ENCODE data around the gene MEA1.

MEA1 gene

DNA sequence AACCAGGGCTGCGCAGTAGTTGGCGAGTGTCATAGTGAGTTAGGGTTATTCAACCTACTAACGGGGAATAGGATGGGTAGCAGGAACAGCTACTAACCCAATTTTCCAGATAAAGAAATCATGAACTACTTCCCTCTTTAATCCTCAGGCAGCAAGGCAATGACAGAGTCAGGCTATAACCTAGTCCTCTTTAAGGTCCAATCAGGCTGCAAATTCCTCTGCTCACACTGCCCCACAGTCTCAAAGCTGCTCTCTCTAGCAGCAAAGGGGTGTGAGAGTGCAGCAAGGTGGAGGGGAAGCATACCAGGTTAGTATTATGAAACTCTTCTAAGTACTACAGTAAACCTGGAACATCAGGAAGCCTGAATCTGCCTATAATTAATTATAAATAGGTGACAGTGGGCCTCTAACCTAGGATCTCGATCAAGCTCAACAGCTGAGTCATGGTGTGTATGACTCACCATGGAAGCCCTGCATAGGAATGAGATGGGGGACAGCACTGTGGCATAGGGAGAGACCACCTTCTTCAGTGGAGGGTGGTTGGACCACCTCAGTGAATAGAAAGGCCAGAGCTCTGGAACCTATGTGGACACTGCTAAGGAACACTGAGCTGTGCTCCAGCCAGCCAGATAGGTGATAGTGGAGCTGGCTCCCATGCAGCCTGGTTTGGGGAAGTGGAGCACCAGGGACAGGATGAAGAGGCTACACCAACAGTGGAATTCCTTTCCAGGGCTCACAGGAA lies 42.7 kb downstream of the MEA1 start:
- DNase-seq (ENCODE audit: low spot score) = no peak

DNA sequence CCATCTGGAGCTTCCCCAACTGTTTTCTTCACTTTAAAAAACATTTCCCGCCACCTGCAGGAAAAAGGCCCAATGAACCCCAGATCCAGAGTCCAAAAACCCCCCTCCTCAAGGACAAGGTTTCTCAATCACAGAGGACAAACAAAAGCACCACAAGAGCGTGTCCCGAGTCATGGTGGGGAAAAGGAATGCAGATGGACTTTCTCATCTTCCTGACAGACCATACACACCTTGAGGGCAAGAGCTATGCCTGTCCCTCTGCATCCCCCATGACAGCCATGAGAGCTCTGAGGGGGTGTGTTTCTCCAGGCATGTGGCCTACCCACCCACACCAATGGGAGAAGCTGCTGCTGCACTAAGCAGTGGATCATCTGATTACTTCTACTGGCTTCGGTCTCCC lies 43.8 kb downstream of the MEA1 start:
- DNase-seq (ENCODE audit: low spot score) = no peak

DNA sequence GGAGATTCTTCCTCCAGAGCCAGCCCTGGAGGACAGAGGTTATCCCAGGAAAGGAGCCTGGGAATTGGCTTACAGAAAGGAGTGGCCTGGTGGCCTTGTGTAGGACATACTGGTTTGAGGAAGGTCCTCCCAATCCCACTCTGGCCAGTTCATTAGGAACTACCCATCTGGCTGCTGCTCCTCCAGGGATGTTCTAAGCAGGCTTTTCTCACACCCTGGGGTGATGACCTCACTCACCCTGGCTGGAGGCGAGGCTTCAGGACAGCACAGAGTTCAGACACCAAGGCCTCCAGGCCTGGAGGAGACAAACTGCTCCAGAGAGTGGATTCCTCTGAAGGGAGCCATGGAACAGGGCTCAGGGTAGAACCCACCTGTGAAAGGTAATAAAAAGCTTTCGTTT lies 44.3 kb downstream of the MEA1 start:
- no peak for DNase-seq (ENCODE audit: low spot score)

DNA sequence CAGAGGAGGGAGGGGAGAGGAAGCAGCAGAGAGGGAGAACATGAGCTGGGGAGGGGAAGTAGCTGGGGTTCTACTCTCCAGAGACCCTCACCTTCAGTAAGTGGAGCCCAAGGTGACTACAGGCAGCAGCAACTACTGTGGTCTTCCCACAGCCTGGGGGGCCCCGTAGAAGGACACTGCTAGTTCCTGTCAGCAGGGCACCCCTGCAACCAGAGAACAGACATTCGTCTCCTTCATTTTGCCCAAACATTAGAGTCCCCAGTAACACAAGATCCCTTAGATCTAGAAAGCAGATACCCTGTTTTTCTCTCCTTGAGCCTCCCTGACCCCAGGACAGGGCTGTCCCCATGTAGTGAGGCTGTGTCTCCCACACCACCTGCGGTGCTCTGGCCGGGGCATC lies 45.0 kb downstream of the MEA1 start:
- DNase-seq (ENCODE audit: low spot score) = no peak

DNA sequence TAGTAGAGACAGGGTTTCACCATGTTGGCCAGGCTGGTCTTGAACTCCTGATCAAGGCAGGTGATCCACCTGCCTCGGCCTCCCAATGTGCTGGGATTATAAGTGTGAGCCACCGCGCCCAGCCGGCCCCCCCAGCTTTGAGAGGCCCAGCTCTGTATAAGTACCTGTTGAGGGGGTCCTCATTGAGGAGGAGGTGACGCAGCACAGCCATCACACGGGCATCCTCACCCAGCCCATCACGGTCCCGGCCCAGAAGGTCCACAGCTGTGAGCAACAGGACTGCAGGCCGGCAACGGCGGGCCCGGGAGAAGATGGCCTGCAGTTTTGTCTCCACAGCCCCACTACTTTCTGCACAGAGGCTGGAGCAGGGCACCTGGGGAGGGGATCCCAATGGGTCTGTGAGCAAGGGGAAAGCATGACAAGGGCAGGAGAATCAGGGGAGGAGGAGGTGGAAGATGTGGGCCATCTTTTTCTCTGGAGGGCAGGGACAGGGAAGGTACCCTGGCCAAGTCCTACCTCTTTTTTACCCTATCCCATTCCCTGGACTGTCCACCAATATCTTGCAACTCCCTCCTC lies 45.5 kb downstream of the MEA1 start:
- DNase-seq (ENCODE audit: low spot score) = no peak

DNA sequence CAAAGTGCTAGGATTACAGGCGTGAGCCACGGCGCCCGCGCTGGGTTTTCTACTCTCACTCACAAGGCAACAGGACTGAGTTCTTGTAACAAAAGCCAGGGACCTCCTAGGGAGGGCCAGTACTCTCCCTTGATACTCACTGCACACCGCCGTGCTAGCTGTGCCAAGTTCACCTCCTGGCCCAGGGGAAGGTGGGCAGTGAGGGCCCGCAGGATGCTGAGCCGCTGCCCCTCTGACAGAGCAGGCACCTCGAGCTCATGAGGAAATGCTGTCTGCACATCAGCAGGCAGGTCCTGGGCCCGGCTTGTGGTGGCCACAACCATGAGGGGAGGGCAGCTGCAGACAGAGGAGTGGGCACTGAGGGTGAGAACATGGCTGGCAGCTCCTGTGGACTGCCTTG lies 46.5 kb downstream of the MEA1 start:
- no peak for DNase-seq (ENCODE audit: low spot score)

DNA sequence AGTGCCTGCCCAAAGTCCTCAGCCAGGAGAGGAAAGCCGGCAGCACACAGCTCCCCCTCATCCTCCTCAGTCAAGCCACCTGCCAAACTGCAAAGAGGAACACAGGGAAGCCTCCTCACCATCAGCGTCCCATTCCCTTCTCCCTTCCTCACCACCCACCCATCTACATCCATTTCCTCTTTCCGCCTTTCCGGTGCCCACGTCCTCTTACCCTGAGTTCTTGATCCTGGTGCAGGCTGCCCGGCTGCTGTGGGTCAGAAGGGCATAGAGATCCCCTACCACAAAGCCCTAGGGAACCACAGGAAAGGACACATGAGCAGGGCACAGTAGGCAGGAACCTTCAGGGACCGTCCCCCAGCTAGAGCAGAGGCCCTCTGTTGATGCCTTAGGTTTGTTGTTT lies 47.2 kb downstream of the MEA1 start:
- DNase-seq (ENCODE audit: low spot score) = no peak

GRCh38 chr6:42963855-42964605 lies 49.7 kb downstream of the MEA1 start:
- DNase-seq (ENCODE audit: low spot score) = peak; percentile 66

DNA sequence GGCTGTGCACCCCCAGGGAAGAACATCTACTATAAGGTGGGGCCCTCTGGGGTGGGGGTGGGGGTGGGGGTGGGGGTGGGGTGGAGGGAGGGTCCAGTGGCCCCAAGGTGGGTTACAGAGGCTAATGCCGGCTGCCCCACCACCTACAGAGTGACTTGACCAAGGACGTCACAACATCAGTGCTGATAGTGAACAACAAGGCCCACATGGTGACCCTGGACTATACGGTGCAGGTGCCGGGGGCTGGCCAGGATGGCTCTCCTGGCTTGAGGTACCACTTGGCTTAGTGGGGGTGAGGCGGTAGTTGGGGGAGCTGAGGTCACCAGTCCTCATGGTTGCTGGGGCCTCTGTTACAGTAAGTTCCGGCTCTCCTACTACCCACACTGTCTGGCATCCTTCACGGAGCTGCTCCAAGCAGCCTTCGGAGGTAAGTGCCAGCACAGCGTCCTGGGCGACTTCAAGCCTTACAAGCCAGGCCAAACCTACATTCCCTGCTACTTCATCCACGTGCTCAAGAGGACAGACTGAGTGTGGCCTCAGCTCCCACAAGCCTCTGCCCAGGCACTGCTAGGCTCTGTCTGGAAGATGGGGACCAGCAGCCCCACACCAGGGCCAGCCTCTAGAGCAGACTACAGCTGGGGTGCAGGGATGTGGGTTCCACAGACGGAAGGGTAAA lies 50.4 kb downstream of the MEA1 start:
- no peak for DNase-seq (ENCODE audit: low spot score)

DNA sequence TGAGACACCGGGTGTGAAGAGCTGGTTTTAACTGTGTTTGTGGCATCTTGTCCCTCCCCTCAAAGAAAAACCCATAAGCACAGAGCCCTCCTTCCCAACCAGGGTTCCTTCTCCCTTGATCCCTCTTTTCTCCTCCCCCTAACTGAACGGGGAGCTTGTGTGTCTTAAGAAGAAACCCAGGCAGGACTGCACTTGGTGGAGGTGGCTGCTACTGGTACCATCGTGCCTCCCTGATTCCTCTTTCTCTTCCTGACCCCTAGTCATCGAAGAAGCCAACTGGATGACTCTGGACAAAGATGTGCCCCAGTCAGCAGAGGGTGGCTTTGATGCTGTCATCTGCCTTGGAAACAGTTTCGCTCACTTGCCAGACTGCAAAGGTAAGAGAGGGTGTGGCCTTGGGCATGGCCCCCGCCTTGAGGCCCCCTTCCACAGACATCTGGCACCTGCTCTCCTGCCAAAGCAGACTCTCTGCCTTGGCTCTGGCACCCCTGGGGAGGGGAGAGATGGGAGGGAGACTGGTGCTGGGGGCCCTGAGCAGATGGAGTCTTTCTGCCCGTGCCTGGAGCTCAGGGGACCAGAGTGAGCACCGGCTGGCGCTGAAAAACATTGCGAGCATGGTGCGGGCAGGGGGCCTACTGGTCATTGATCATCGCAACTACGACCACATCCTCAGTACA lies 51.1 kb downstream of the MEA1 start:
- DNase-seq (ENCODE audit: low spot score) = no peak

DNA sequence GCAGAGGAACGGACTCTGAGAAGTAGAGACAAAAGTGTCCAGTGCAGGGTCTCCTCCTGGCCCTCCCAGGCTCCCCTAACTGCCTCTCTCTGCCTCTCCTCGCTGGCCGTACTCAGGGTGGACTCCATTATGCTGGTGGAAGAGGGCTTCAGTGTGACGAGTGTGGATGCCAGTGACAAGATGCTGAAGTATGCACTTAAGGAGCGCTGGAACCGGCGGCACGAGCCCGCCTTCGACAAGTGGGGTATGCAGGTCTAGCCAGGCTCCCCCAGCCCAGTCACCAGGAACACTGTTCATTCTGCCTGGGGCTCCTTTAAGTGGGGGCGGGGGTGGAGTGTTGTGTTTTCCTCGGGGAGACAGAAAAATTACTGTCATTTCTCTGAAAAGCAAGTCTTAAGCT lies 51.6 kb downstream of the MEA1 start:
- DNase-seq (ENCODE audit: low spot score) = no peak

Data from cerebellar cortex (tissue), 1 donor.